SK-N-SH (cell line): ENCODE data around the gene CLK1. TPM values are rescaled to one million over a fixed set of nuclear protein-coding genes. Genes with fewer than 3 reads are reported as not detected.
A peak's percentile ranks its signal among the peaks of the same experiment; 100 is the strongest.

Experiments used
- CTCF ChIA-PET: fragments of 300-600, 350-600 bp; formaldehyde crosslinking; extraction: SDS; loops from one replicate; lab custom pipeline; 2021; lab: Yijun Ruan, JAX
- POLR2A ChIA-PET: fragments of 350-600 bp; sonication (Branson Sonifier 250); formaldehyde crosslinking; extraction: SDS; loops from one replicate; lab custom pipeline; 2020; ENCODE audit warnings: antibody characterized with exemption, inconsistent platforms; lab: Yijun Ruan, JAX
- DNase-seq: peaks from one replicate; pipeline ENCODE4 v3.0.0; 2012
- H2AFZ ChIP-seq: fragments of 200-600 bp; sonication (generic); 2 replicates; pipeline ENCODE4 v1.8.1; 2016; ENCODE audit warnings: antibody characterized with exemption, mild to moderate bottlenecking, low read depth
- H3F3A ChIP-seq: fragments of 200-600 bp; sonication (generic); replicated peaks from 2 replicates; pipeline ENCODE3; 2016; ENCODE audit warnings: antibody characterized with exemption, mild to moderate bottlenecking; ENCODE audit not compliant: insufficient read depth
- H3K27ac ChIP-seq, 2 experiments: fragments of 200-500 bp in 1 of 2; fragments of 200-600 bp in 1 of 2; sonication (Bioruptor generic) in 1 of 2; sonication (generic), shearing (Covaris generic) in 1 of 2; 2 replicates each; pipeline versions ENCODE4 v1.5.1 to v1.6.1; 2014 to 2016; ENCODE audit warnings: low read depth in 2 of 2, inconsistent platforms in 1 of 2, low read length in 1 of 2, mild to moderate bottlenecking in 1 of 2, mixed read lengths in 1 of 2
- H3K27me3 ChIP-seq: fragments of 200-600 bp; sonication (generic), shearing (Covaris generic); 2 replicates; pipeline ENCODE4 v1.6.1; 2016; ENCODE audit warnings: mixed run types; ENCODE audit not compliant: insufficient read depth
- H3K36me3 ChIP-seq, 2 experiments: fragments of 200-500 bp in 1 of 2; fragments of 200-600 bp in 1 of 2; sonication (Bioruptor generic) in 1 of 2; sonication (generic) in 1 of 2; replicated peaks in 1 of 2; 2 replicates each; pipeline versions ENCODE3 to v1.5.1; 2014 to 2016; ENCODE audit warnings: low read length in 1 of 2, mild to moderate bottlenecking in 1 of 2; ENCODE audit not compliant: insufficient read depth in 2 of 2, control insufficient read depth in 1 of 2
- H3K4me1 ChIP-seq, 2 experiments: fragments of 200-500 bp in 1 of 2; fragments of 200-600 bp in 1 of 2; sonication (Bioruptor generic) in 1 of 2; sonication (generic), shearing (Covaris generic) in 1 of 2; 2 replicates each; pipeline versions ENCODE4 v1.5.1 to v1.6.1; 2014 to 2016; ENCODE audit warnings: low read depth in 1 of 2, low read length in 1 of 2, mixed run types in 1 of 2; ENCODE audit not compliant: insufficient read depth in 2 of 2, control insufficient read depth in 1 of 2
- H3K4me2 ChIP-seq: fragments of 200-600 bp; sonication (generic), shearing (Covaris generic); 2 replicates; pipeline ENCODE4 v1.6.1; 2017; ENCODE audit warnings: mixed run types
- H3K4me3 ChIP-seq, 2 experiments: fragments of 200-500 bp in 1 of 2; fragments of 200-600 bp in 1 of 2; sonication (Bioruptor generic) in 1 of 2; sonication (generic), shearing (Covaris generic) in 1 of 2; 2 replicates each; pipeline versions ENCODE4 v1.5.1 to v1.8.1; 2014 to 2016; ENCODE audit warnings: low read depth in 2 of 2, inconsistent platforms in 1 of 2, low read length in 1 of 2, mild to moderate bottlenecking in 1 of 2, mixed read lengths in 1 of 2, moderate library complexity in 1 of 2
- H3K79me2 ChIP-seq: fragments of 200-600 bp; sonication (generic); 2 replicates; pipeline ENCODE4 v1.8.1; 2017; ENCODE audit warnings: mild to moderate bottlenecking; ENCODE audit not compliant: insufficient read depth
- H3K9ac ChIP-seq: fragments of 200-600 bp; sonication (generic); 2 replicates; pipeline ENCODE4 v1.6.1; 2017; ENCODE audit warnings: mixed run types
- H3K9me2 ChIP-seq: fragments of 200-600 bp; sonication (generic); 2 replicates; pipeline ENCODE4 v1.6.1; 2017; ENCODE audit warnings: mixed run types
- H3K9me3 ChIP-seq: fragments of 200-600 bp; sonication (generic); 2 replicates; pipeline ENCODE4 v1.6.1; 2017; ENCODE audit warnings: mixed run types, mild to moderate bottlenecking, moderate library complexity
- H4K20me1 ChIP-seq: fragments of 200-600 bp; sonication (generic); 2 replicates; pipeline ENCODE4 v1.6.1; 2017; ENCODE audit warnings: mild to moderate bottlenecking, mixed run types; ENCODE audit not compliant: insufficient read depth
- CTCF ChIP-seq: fragments of 200-600 bp; sonication (generic); IDR thresholded peaks from 2 replicates; pipeline ENCODE4 v1.6.1; 2017; ENCODE audit warnings: antibody characterized with exemption, mild to moderate bottlenecking, moderate library complexity
- ELF1 ChIP-seq: IDR thresholded peaks from 2 replicates; pipeline ENCODE4 v1.4.0; 2012
- EZH2phosphoT487 ChIP-seq: fragments of 200-600 bp; sonication (generic); IDR thresholded peaks from 2 replicates; pipeline ENCODE4 v1.6.1; 2017; ENCODE audit warnings: low read depth, mixed run types, mild to moderate bottlenecking, antibody characterized with exemption, moderate library complexity, borderline replicate concordance
- FOSL2 ChIP-seq: IDR thresholded peaks from 2 replicates; pipeline ENCODE4 v1.4.0; 2012; ENCODE audit warnings: low read depth, mild to moderate bottlenecking, moderate library complexity, borderline replicate concordance
- IRF3 ChIP-seq: fragments of 150-350 bp; IDR thresholded peaks from 2 replicates; pipeline ENCODE4 v1.6.1; 2016; ENCODE audit warnings: mild to moderate bottlenecking, low read depth, low read length
- MEF2A ChIP-seq: IDR thresholded peaks from 2 replicates; pipeline ENCODE4 v1.4.0; 2012; ENCODE audit warnings: low read depth, borderline replicate concordance
- PBX3 ChIP-seq: IDR thresholded peaks from 2 replicates; pipeline ENCODE4; 2012
- RAD21 ChIP-seq: IDR thresholded peaks from 2 replicates; pipeline ENCODE4 v1.6.1; 2012; ENCODE audit warnings: mild to moderate bottlenecking, low read length
- RCOR1 ChIP-seq: fragments of 150-350 bp; IDR thresholded peaks from 2 replicates; pipeline ENCODE4 v1.6.1; 2017; ENCODE audit warnings: antibody characterized with exemption, low read length
- RFX5 ChIP-seq: IDR thresholded peaks from 2 replicates; pipeline ENCODE4 v1.6.1; 2012; ENCODE audit warnings: mild to moderate bottlenecking, improper control_type of control experiment, low read length
- SIN3A ChIP-seq: IDR thresholded peaks from 2 replicates; pipeline ENCODE4 v1.6.1; 2012; ENCODE audit warnings: low read depth, mild to moderate bottlenecking, low read length, moderate library complexity, borderline replicate concordance
- TAF1 ChIP-seq: IDR thresholded peaks from 2 replicates; pipeline ENCODE4 v1.6.1; 2012; ENCODE audit warnings: low read depth, mild to moderate bottlenecking, low read length, moderate library complexity, borderline replicate concordance
- TEAD4 ChIP-seq: IDR thresholded peaks from 2 replicates; pipeline ENCODE4 v1.4.0; 2012; ENCODE audit warnings: mild to moderate bottlenecking, borderline replicate concordance; ENCODE audit not compliant: insufficient read depth
- USF2 ChIP-seq: fragments of 150-350 bp; IDR thresholded peaks from 2 replicates; pipeline ENCODE4 v1.6.1; 2017; ENCODE audit warnings: antibody characterized with exemption, low read length, low read depth, borderline replicate concordance
- YY1 ChIP-seq: IDR thresholded peaks from 2 replicates; pipeline ENCODE4 v1.4.0; 2012; ENCODE audit warnings: low read depth, mild to moderate bottlenecking
- WGBS: methylation state at CpG from one replicate; pipeline ENCODE4 v1.1.6; 2017; ENCODE audit warnings: low lambda C conversion rate; 5-methylcytosine and 5-hydroxymethylcytosine counted together
- polyA plus RNA-seq, 3 experiments: library from polyadenylated mRNA; depleted of rRNA; stranded (reverse); fragments of >200 nt; gene quantifications; 2 replicates each; pipeline ENCODE4 v1.2.3, GENCODE V29; 2012

CLK1 gene
- polyA plus RNA-seq, 1 of the 3 experiments (the other 2 are of a cell fraction), result 31.1 TPM

GRCh38 chr2:200860092-200860795, 4.2 kb downstream of the CLK1 start:
- Histone ChIP-seq H3K79me2 (peaks cover 89% of the 10 kb centered on the region), H3K4me3 (0 out of 4 replicates have a peak overlapping the region, but pooled peaks of 1 of the 2 experiments have one; percentile 96), H3K9ac (no peak overlapping the region; the same call in 1 of the 2 replicates), H3K9me2 (no peaks in the 10 kb centered on the region), H4K20me1 (peaks cover 79% of the 10 kb centered on the region), H3K27ac (no peak overlapping the region; a peak in 1 of 4 replicates)
- whole genome bisulfite sequencing, result 85% methylated on average over 12 of the region's 12 CpGs
- ChIA-PET POLR2A (no interaction called here), CTCF (interaction anchor here (1.7 kb wide), 1 partner anchor 10 kb away, joined by 4 read pairs; no protein-coding TSS in a partner anchor)
- TF ChIP-seq YY1 (no peak), RAD21 (no peak), MEF2A (no peak), TEAD4 (no peak), TAF1 (no peak), RCOR1 (no peak), PBX3 (no peak), ELF1 (no peak), FOSL2 (no peak)
- TF ChIP-seq, all 33 proteins: peak for 0
- no peak overlapping the region for H2AFZ ChIP-seq
- peaks cover 20% of the 10 kb centered on the region for H3F3A ChIP-seq
- peaks cover 50 to 72% of the 10 kb centered on the region in 2 experiments for H3K36me3 ChIP-seq
- no peaks in the 10 kb centered on the region for H3K27me3 ChIP-seq
- H3K4me1 ChIP-seq, result peaks cover 20 to 22% of the 10 kb centered on the region in 2 experiments; a peak in 3 of 4 replicates
- no peak for DNase-seq
- H3K9me3 ChIP-seq, result no peaks in the 10 kb centered on the region
- H3K4me2 ChIP-seq, result peak overlapping the region; percentile 73; the same call in 1 of the 2 replicates

DNA sequence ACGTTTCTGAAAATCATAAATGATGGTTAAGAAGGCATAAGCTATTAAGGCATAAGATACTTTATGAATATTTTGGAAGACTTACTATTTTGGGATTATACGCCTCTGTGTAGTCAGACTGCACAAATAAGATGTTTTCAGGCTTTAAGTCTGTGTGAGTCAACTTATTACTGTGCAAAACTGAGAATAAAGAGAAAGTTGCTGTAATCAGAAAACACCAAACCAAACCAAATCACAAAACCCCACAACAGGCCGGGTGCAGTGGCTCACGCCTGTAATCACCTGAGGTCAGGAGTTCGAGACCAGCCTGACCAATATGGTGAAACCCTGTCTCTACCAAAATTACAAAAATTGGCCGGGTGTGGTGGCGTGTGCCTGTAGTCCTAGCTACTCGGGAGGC, 7.7 kb downstream of the CLK1 start:
- Histone ChIP-seq H3K27me3 (no peaks in the 10 kb centered on the region), H3K9me3 (no peaks in the 10 kb centered on the region), H2AFZ (no peak overlapping the region), H3K9me2 (no peaks in the 10 kb centered on the region), H4K20me1 (peaks cover 67% of the 10 kb centered on the region), H3K27ac (no peak overlapping the region), H3K4me1 (peaks cover 17 to 18% of the 10 kb centered on the region in 2 experiments; a peak in 3 of 4 replicates), H3K4me2 (no peak overlapping the region), H3F3A (peaks cover 49% of the 10 kb centered on the region), H3K9ac (no peak overlapping the region), H3K36me3 (peaks cover 81 to 96% of the 10 kb centered on the region in 2 experiments), H3K4me3 (no peak overlapping the region)
- DNase-seq, result no peak
- ChIA-PET CTCF (no interaction called here), POLR2A (interaction anchor here (0.7 kb wide), 1 partner anchor 13 kb away, joined by 5 read pairs; no protein-coding TSS in a partner anchor)
- WGBS, result 98% methylated on average over 8 of the region's 8 CpGs
- no peak for TF ChIP-seq RFX5
- no peak for TF ChIP-seq ELF1
- no peak for TF ChIP-seq MEF2A
- no peak for TF ChIP-seq EZH2phosphoT487
- TF ChIP-seq USF2, result no peak
- TF ChIP-seq TAF1, result no peak
- no peak for TF ChIP-seq IRF3
- TF ChIP-seq YY1, result no peak
- no peak for TF ChIP-seq SIN3A
- TF ChIP-seq CTCF, result no peak
- TF ChIP-seq, all 33 proteins: peak for 0
- H3K79me2 ChIP-seq, result peaks cover 71% of the 10 kb centered on the region
